K562 (cell line): ENCODE data around the gene CEP76. TPM values are rescaled to one million over a fixed set of nuclear protein-coding genes. Genes with fewer than 3 reads are reported as not detected.

Source experiments
- CHD7 ChIP-seq: fragments of 200-600 bp; sonication (generic); IDR thresholded peaks from one replicate; pipeline ENCODE4 v1.6.1; 2012; ENCODE audit warnings: mild to moderate bottlenecking, low read depth, low read length, inconsistent platforms
- ERF ChIP-seq: fragments of 450-650 bp; formaldehyde crosslinking; IDR thresholded peaks from 2 replicates; pipeline ENCODE4 v1.4.0; 2020; ENCODE audit warnings: mild to moderate bottlenecking, mixed read lengths
- FOXA3 ChIP-seq, 2 experiments: fragments of 450-650 bp in 1 of 2; sonication (generic) in 1 of 2; formaldehyde crosslinking; IDR thresholded peaks in 1 of 2; conservative IDR thresholded peaks in 1 of 2; 2 replicates each; pipeline versions ENCODE4 v1.4.0 to v1.8.0; 2020 to 2022; ENCODE audit warnings: mild to moderate bottlenecking in 2 of 2, missing genetic modification reagents in 1 of 2
- MEF2D ChIP-seq: conservative IDR thresholded peaks from 2 replicates; pipeline ENCODE4 v1.6.1; 2016; ENCODE audit warnings: low read depth, missing genetic modification characterization, missing compliant biosample characterization
- PML ChIP-seq: IDR thresholded peaks from 2 replicates; pipeline ENCODE4 v1.6.1; 2012; ENCODE audit warnings: low read length, inconsistent platforms
- RBM14 ChIP-seq: fragments of 200-400 bp; formaldehyde crosslinking; IDR thresholded peaks from 2 replicates; pipeline ENCODE4 v1.6.1; 2018; ENCODE audit warnings: low read depth, mild to moderate bottlenecking, low read length, moderate library complexity, borderline replicate concordance; ENCODE audit not compliant: insufficient read depth
- ZNF507 ChIP-seq: conservative IDR thresholded peaks from 2 replicates; pipeline ENCODE4 v1.6.1; 2017; ENCODE audit warnings: missing genetic modification characterization, missing compliant biosample characterization
- polyA plus RNA-seq, 8 experiments: library from polyadenylated mRNA; depleted of rRNA in 4 of 8; stranded (reverse) in 5 of 8; unstranded in 3 of 8; fragments of >200 nt; fragmentation: Nextera tagmentation in 2 of 8; fragmentation: Illumina TruSeq in 1 of 8; extraction: Ambion mirVana in 2 of 8; extraction: Trizol in 1 of 8; gene quantifications; 2 replicates each; pipeline versions ENCODE4 v1.2.1 to v1.2.3, GENCODE V29; 2011 to 2014; ENCODE audit warnings: inconsistent platforms in 1 of 8, missing spikeins in 1 of 8
- total RNA-seq, 7 experiments: library from RNA; depleted of rRNA in 6 of 7; stranded (reverse); fragments of >200 nt in 6 of 7; fragmentation: Illumina TruSeq in 2 of 7; extraction: Trizol in 2 of 7; gene quantifications; 2 replicates each; pipeline versions ENCODE4 v1.2.1 to v1.2.3, GENCODE V29; 2011 to 2021; ENCODE audit warnings: low replicate concordance in 1 of 7

Gene CEP76
- total and polyA plus RNA-seq, 9 of the 15 experiments (the other 6 are each of a cell fraction or from before 2014, with no cell fraction given): 5.3 to 27.3 (median 19.3) TPM

GRCh38 chr18:12657684-12658425 is 44.7 kb downstream of the CEP76 start, which contains the start of gene SPIRE1 (continued):
- TF ChIP-seq CHD7: no peak
- no peak for TF ChIP-seq FOXA3 (CRISPR knock-in tag; conservative IDR thresholded peaks at IDR 0.05 in 1 of 2, IDR thresholded peaks at IDR 0.05 in 1 of 2)
- no peak for TF ChIP-seq ZNF507
- no peak for TF ChIP-seq PML
- TF ChIP-seq RBM14: no peak
- TF ChIP-seq ERF (CRISPR knock-in tag): 0 out of 2 replicates have a peak, but pooled peaks have one; percentile 46
- no peak for TF ChIP-seq MEF2D (tag)
